ENCODE measurements around the gene UTY.
"Not testable (repeated sequence)": the region's sequence is repeated elsewhere in the genome, so short reads cannot be mapped to it uniquely, and the experiment has no call there.

The UTY gene

GRCh38 chrY:13295026-13295425, 184.8 kb downstream of the UTY start:
- DNase-seq, result no peak

- no peak for DNase-seq
Observed at GRCh38 chrY:13291199-13291598, 188.6 kb downstream of the UTY start.

GRCh38 chrY:13282151-13283054, 197.4 kb downstream of the UTY start:
- not testable (repeated sequence) for DNase-seq

- no peak for DNase-seq
Observed at GRCh38 chrY:13279561-13279960, 200.3 kb downstream of the UTY start.

GRCh38 chrY:13271706-13272105, 208.1 kb downstream of the UTY start:
- DNase-seq, result no peak

DNA sequence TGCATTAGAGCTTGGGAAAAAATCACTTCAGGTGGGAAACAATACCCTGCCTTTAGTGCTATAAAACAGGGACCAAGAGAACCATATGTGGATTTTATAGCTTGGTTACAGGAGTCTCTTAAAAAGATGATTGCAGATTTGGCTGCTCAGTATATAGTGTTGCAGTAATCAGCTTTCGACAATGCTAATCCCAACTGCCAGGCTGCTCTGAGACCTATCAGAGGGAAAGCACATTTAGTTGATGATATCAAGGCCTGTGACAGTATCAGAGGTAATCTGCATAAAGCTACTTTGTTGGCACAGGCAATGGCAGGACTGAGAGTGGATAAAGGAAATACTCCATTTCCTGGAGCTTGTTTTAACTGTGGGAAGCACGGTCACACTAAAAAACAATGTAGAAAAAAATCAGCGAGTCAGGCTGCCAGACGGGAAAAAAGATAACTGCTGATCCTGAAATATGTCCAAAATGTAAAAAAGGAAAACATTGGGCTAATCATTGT, 225.8 kb downstream of the UTY start:
- DNase-seq, result not testable (repeated sequence)

DNA sequence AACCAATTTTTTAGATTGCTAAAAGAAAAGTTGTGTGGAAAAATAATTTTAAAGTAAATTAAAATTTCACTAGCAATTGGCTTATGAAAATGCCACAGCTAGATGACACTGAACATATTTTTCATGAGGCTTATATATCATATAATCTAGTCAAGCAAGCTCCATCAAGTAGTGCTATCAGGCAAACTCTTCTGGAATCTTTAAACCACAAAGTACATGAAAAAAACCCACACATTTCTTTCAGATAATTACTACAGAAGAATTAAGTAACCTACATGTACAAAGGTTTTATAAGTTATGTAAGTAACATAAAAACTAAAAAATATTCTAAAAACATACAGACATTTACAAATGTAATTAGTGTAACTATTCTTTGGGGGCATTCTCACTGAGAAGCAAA, 229.4 kb downstream of the UTY start:
- DNase-seq, result no peak

DNA sequence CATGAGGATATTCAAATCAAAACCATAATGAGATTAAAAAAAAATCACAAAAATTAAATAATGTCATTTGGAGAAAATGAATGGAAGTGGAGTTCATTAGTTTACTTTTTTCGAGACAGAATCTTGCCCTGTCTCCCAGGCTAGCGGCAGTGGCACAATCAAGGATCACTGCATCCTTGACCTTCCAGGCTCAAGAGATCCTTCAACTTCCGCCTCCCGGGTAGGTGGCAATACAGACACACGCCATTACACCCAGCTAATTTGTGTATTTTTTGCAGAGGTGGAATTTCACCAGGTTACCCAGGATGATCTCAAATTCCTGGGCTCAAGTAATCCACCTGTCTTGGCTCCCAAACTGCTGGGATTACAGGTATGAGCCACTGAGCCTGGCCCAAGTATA, 236.1 kb downstream of the UTY start:
- no peak for DNase-seq

DNA sequence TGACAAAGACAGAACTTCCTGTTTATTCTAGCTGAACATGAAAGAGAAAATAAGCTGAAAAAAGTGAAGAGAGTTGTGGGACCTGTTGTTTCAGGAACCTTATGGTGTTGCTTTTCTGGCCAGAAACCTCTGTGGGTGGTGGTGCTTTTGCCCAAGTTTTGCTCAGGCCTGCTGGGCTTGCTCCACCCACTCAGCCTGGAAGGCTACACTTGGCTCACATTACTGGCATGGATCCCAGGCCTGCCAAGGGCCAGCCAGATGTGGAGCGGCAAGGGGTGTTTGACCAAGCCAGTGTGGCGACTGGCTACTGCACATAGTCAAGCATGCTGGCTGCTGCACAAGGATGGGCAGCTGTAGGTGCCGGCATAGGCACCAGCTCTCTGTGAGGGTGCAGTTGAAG, 245.9 kb downstream of the UTY start:
- peak; percentile 36 for DNase-seq

- DNase-seq, result no peak
Observed at GRCh38 chrY:13233118-13233517, 246.7 kb downstream of the UTY start.

DNA sequence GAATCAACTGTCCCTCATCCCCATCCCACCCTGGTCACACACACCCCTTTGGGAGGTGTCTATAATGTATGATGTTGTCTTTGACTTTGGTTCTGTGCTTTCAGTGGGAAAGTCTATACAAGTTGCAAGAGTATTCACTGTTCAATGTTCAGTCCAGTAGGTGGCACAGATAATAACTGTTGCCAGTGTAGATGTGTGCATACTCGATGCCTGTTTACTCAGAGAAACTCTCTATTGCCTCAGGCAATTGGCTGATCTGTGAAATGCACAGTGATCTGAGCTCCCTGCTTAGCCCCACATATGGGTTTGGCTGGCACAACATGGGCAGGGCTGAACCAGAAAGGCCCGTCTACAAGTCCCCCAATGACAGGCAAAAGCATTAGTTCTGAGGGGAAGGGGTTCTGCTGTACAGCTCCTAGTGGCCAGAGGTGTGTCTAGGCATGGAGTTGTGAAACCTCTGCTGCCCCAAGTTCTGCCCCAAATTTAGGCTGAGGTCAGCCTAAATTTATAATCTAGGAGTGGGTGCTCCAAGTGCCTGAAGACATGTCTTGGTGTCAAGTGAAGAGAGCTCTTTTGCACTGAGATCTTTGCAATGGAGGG, 252.4 kb downstream of the UTY start:
- no peak for DNase-seq

DNA sequence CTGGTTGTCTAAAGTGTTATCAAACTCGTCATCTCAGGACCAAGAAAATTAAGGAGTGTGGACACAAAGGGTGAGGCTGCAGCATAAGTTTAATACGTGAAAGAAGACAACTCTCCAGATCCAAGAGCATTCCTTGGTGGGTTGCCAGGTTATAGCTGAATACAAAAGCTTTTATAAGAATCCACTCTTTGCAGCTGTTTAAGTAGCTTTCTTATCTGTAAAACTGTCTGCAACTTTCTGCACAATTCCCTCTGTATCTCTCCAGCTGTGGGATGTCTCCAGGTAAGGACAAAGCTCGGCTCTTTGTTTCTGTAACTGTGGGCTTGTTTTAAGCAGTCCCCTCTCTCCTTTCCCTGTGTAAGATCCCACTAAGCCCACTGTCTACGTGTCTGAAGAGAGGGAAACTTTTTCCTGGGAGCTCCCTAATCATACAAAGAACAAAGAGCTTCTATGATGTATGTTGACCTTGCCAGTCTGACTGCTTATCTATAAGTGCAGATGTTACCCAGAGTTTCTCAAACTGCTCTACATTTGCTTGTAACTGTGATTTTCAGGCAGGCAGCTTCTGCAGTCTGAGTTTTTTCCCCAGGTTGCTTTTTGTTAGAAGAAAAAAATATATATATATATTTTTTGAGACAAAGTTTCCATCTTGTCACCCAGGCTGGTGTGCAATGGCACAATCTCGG, 268.7 kb downstream of the UTY start:
- no peak for DNase-seq

- DNase-seq, result no peak
Observed at GRCh38 chrY:13205214-13205613, 274.6 kb downstream of the UTY start.
